CD4-positive, CD25-positive, alpha-beta regulatory T cell (primary cell): ENCODE data around the gene YPEL1. TPM values are rescaled to one million over a fixed set of nuclear protein-coding genes. Genes with fewer than 3 reads are reported as not detected.

Experiments used
- ATAC-seq, 2 donors: fragments of 150-1000 bp; cut with Tn5 transposase; one replicate each; pipeline ENCODE4 v1.10.0; 2021; ENCODE audit warnings: low read depth in 2 of 2, moderate number of reproducible peaks in 2 of 2, moderate library complexity in 1 of 2
- DNase-seq, 3 donors: peaks; one replicate each; pipeline versions ENCODE4 v3.0.0 to v3.0.0-alpha.2; 2012 to 2022; ENCODE audit warnings: mixed read lengths in 1 of 3
- H3K27ac ChIP-seq: one replicate; pipeline ENCODE4 v1.7.0; 2013; ENCODE audit warnings: mild to moderate bottlenecking, low read length; ENCODE audit not compliant: insufficient read depth, poor library complexity, severe bottlenecking
- H3K27me3 ChIP-seq: one replicate; pipeline ENCODE4 v1.7.0; 2013; ENCODE audit warnings: low read length; ENCODE audit not compliant: control insufficient read depth, insufficient read depth
- H3K36me3 ChIP-seq: one replicate; pipeline ENCODE4 v1.7.0; 2013; ENCODE audit warnings: mild to moderate bottlenecking, low read length, moderate library complexity; ENCODE audit not compliant: control insufficient read depth, insufficient read depth
- H3K4me1 ChIP-seq: 2 replicates; pipeline ENCODE4 v1.7.0; 2013; ENCODE audit warnings: mild to moderate bottlenecking, low read length; ENCODE audit not compliant: insufficient read depth, control insufficient read depth, poor library complexity, severe bottlenecking
- H3K4me3 ChIP-seq: one replicate; pipeline ENCODE4 v1.7.0; 2013; ENCODE audit warnings: low read depth, mild to moderate bottlenecking, low read length, moderate library complexity
- H3K9me3 ChIP-seq, 2 experiments: 1 replicate in 1 of 2; 2 replicates in 1 of 2; pipeline ENCODE4 v1.7.0; 2013; ENCODE audit warnings: low read length in 2 of 2, mild to moderate bottlenecking in 1 of 2, moderate library complexity in 1 of 2; ENCODE audit not compliant: control insufficient read depth in 2 of 2
- H3K27ac Mint-ChIP-seq, 3 donors: one replicate each; pipeline ENCODE4 v1.8.0; 2020 to 2022; ENCODE audit warnings: mild to moderate bottlenecking in 3 of 3, mixed read lengths in 3 of 3, moderate library complexity in 2 of 3
- H3K27me3 Mint-ChIP-seq: one replicate; pipeline ENCODE4 v1.8.0; 2022; ENCODE audit warnings: mild to moderate bottlenecking, mixed read lengths
- H3K36me3 Mint-ChIP-seq: one replicate; pipeline ENCODE4 v1.8.0; 2020; ENCODE audit warnings: mixed read lengths
- H3K4me1 Mint-ChIP-seq, 4 donors: one replicate each; pipeline ENCODE4 v1.8.0; 2020 to 2022; ENCODE audit warnings: mixed read lengths in 4 of 4, mild to moderate bottlenecking in 1 of 4
- H3K4me3 Mint-ChIP-seq, 4 donors: one replicate each; pipeline ENCODE4 v1.8.0; 2020 to 2022; ENCODE audit warnings: mild to moderate bottlenecking in 4 of 4, mixed read lengths in 4 of 4, moderate library complexity in 3 of 4
- H3K9me3 Mint-ChIP-seq, 7 donors: one replicate each; pipeline ENCODE4 v1.8.0; 2020 to 2022; ENCODE audit warnings: mixed read lengths in 7 of 7, mild to moderate bottlenecking in 3 of 7, moderate library complexity in 2 of 7
- polyA plus RNA-seq, 4 donors: library from polyadenylated mRNA; unstranded; fragments of 300-500 nt; fragmentation: Illumina TruSeq; gene quantifications; one replicate each; pipeline ENCODE4 v1.2.3, GENCODE V29; 2021
- total RNA-seq: library from RNA; stranded (reverse); gene quantifications from one replicate; pipeline ENCODE4 v1.2.3, GENCODE V29; 2022

The YPEL1 gene
- total and polyA plus RNA-seq, 5 donors from 2014 or later, result 5.4 to 20.1 (median 9.5) TPM

GRCh38 chr22:21759093-21759492 is 23.5 kb upstream of the YPEL1 start:
- Histone ChIP-seq H3K9me3 (no peaks in the 10 kb centered on the region), H3K27me3 (no peaks in the 10 kb centered on the region), H3K36me3 (peaks cover 39% of the 10 kb centered on the region), H3K4me3 (no peak overlapping the region), H3K27ac (no peak overlapping the region), H3K4me1 (peaks cover 10% of the 10 kb centered on the region)
- Mint-ChIP-seq H3K4me3 (peak overlapping the region in 1 of 4 donors; percentile 48), H3K27me3 (no peaks in the 10 kb centered on the region), H3K4me1 (peaks cover 0 to 15% (median 13%) of the 10 kb centered on the region in 4 donors), H3K9me3 (no peaks in the 10 kb centered on the region), H3K27ac (no peak overlapping the region), H3K36me3 (peaks cover 43% of the 10 kb centered on the region)
- ATAC-seq (no peak), DNase-seq (no peak)

- H3K36me3 ChIP-seq, result peaks cover 31% of the 10 kb centered on the region
- no peaks in the 10 kb centered on the region for H3K9me3 ChIP-seq
- Mint-ChIP-seq H3K27ac (no peak overlapping the region), H3K4me1 (peaks cover 0 to 13% (median 5%) of the 10 kb centered on the region in 4 donors), H3K36me3 (peaks cover 37% of the 10 kb centered on the region), H3K4me3 (no peak overlapping the region), H3K27me3 (no peaks in the 10 kb centered on the region), H3K9me3 (no peaks in the 10 kb centered on the region)
- peaks cover 1% of the 10 kb centered on the region for H3K4me1 ChIP-seq
- H3K27me3 ChIP-seq, result no peaks in the 10 kb centered on the region
- no peak overlapping the region for H3K4me3 ChIP-seq
- ATAC-seq (no peak), DNase-seq (no peak)
- H3K27ac ChIP-seq, result no peak overlapping the region
Measured at GRCh38 chr22:21758091-21758864, 22.7 kb upstream of the YPEL1 start.

- Histone ChIP-seq H3K9me3 (no peaks in the 10 kb centered on the region), H3K27me3 (no peaks in the 10 kb centered on the region), H3K27ac (no peak overlapping the region), H3K36me3 (peaks cover 10% of the 10 kb centered on the region), H3K4me3 (no peak overlapping the region), H3K4me1 (no peaks in the 10 kb centered on the region)
- Mint-ChIP-seq H3K4me1 (peaks cover 0 to 7% (median 2%) of the 10 kb centered on the region in 4 donors), H3K27ac (peak overlapping the region in 1 of 3 donors; percentile 63), H3K27me3 (no peaks in the 10 kb centered on the region), H3K36me3 (peaks cover 29% of the 10 kb centered on the region), H3K4me3 (no peak overlapping the region), H3K9me3 (no peaks in the 10 kb centered on the region)
- ATAC-seq (no peak), DNase-seq (no peak)
Measured at GRCh38 chr22:21755851-21756284, 20.3 kb upstream of the YPEL1 start.

GRCh38 chr22:21754523-21754922 is 18.9 kb upstream of the YPEL1 start:
- Mint-ChIP-seq H3K4me1 (peaks cover 0 to 7% (median 2%) of the 10 kb centered on the region in 4 donors), H3K9me3 (no peaks in the 10 kb centered on the region), H3K27ac (peak overlapping the region in 1 of 3 donors; percentile 70), H3K27me3 (no peaks in the 10 kb centered on the region), H3K4me3 (no peak overlapping the region), H3K36me3 (peaks cover 29% of the 10 kb centered on the region)
- peak; percentile 22 to 45 for ATAC-seq
- Histone ChIP-seq H3K36me3 (peaks cover 8% of the 10 kb centered on the region), H3K4me1 (no peaks in the 10 kb centered on the region), H3K27me3 (no peaks in the 10 kb centered on the region), H3K27ac (no peak overlapping the region), H3K9me3 (no peaks in the 10 kb centered on the region), H3K4me3 (no peak overlapping the region)
- no peak for DNase-seq

GRCh38 chr22:21753374-21754111 is 17.9 kb upstream of the YPEL1 start:
- peaks cover 25% of the 10 kb centered on the region for H3K36me3 Mint-ChIP-seq
- DNase-seq (no peak), ATAC-seq (no peak)
- no peak overlapping the region for H3K4me3 Mint-ChIP-seq
- no peak overlapping the region for H3K27ac ChIP-seq
- H3K4me1 ChIP-seq, result no peaks in the 10 kb centered on the region
- peaks cover 0 to 6% (median 2%) of the 10 kb centered on the region in 4 donors for H3K4me1 Mint-ChIP-seq
- H3K27ac Mint-ChIP-seq, result no peak overlapping the region
- no peaks in the 10 kb centered on the region for H3K27me3 Mint-ChIP-seq
- no peak overlapping the region for H3K4me3 ChIP-seq
- H3K9me3 ChIP-seq, result no peaks in the 10 kb centered on the region
- H3K36me3 ChIP-seq, result peaks cover 5% of the 10 kb centered on the region
- H3K27me3 ChIP-seq, result no peaks in the 10 kb centered on the region
- H3K9me3 Mint-ChIP-seq, result no peaks in the 10 kb centered on the region

GRCh38 chr22:21752276-21752675 is 16.7 kb upstream of the YPEL1 start:
- no peak overlapping the region for H3K4me3 Mint-ChIP-seq
- no peaks in the 10 kb centered on the region for H3K36me3 ChIP-seq
- ATAC-seq (no peak), DNase-seq (no peak)
- no peaks in the 10 kb centered on the region for H3K4me1 ChIP-seq
- no peaks in the 10 kb centered on the region for H3K27me3 Mint-ChIP-seq
- H3K4me1 Mint-ChIP-seq, result peaks cover 0 to 4% (median 2%) of the 10 kb centered on the region in 4 donors
- H3K27ac Mint-ChIP-seq, result no peak overlapping the region
- H3K9me3 ChIP-seq, result no peaks in the 10 kb centered on the region
- no peaks in the 10 kb centered on the region for H3K9me3 Mint-ChIP-seq
- H3K27me3 ChIP-seq, result no peaks in the 10 kb centered on the region
- H3K4me3 ChIP-seq, result no peak overlapping the region
- H3K36me3 Mint-ChIP-seq, result peaks cover 18% of the 10 kb centered on the region
- H3K27ac ChIP-seq, result no peak overlapping the region

GRCh38 chr22:21745948-21746347 is 10.4 kb upstream of the YPEL1 start:
- Histone ChIP-seq H3K4me3 (no peak overlapping the region), H3K9me3 (no peaks in the 10 kb centered on the region), H3K36me3 (no peaks in the 10 kb centered on the region), H3K4me1 (no peaks in the 10 kb centered on the region), H3K27me3 (no peaks in the 10 kb centered on the region), H3K27ac (no peak overlapping the region)
- Mint-ChIP-seq H3K27ac (no peak overlapping the region), H3K4me1 (no peaks in the 10 kb centered on the region), H3K27me3 (peaks cover 5% of the 10 kb centered on the region), H3K4me3 (no peak overlapping the region), H3K9me3 (peaks cover 0 to 1% (median 0%) of the 10 kb centered on the region in 7 donors), H3K36me3 (no peaks in the 10 kb centered on the region)
- DNase-seq (no peak), ATAC-seq (no peak)
